HepG2 (cell line): ENCODE data around the gene TMEM190. TPM values are rescaled to one million over a fixed set of nuclear protein-coding genes. Genes with fewer than 3 reads are reported as not detected.
A peak's percentile ranks its signal among the peaks of the same experiment; 100 is the strongest.

ENCODE experiments used
- AFF4 ChIP-seq: sonication (generic); formaldehyde crosslinking; IDR thresholded peaks from 2 replicates; pipeline ENCODE4 v1.4.0; 2020; ENCODE audit warnings: missing genetic modification reagents
- ARID3A ChIP-seq: IDR thresholded peaks from 2 replicates; pipeline ENCODE4 v1.6.1; 2012; ENCODE audit warnings: low read depth, low read length, improper control_type of control experiment
- BRD4 ChIP-seq: sonication (generic); formaldehyde crosslinking; IDR thresholded peaks from 2 replicates; pipeline ENCODE4 v1.4.0; 2020; ENCODE audit warnings: missing genetic modification reagents
- FOXO4 ChIP-seq: sonication (generic); formaldehyde crosslinking; conservative IDR thresholded peaks from 2 replicates; pipeline ENCODE4 v1.8.1; 2023; ENCODE audit warnings: missing genetic modification reagents
- FOXP4 ChIP-seq: sonication (generic); formaldehyde crosslinking; IDR thresholded peaks from 2 replicates; pipeline ENCODE4 v1.4.0; 2020; ENCODE audit warnings: missing genetic modification reagents
- PHB2 ChIP-seq: fragments of 450-650 bp; IDR thresholded peaks from 2 replicates; pipeline ENCODE4 v1.6.1; 2018; ENCODE audit not compliant: partially characterized antibody
- SYNCRIP ChIP-seq: fragments of 200-400 bp; formaldehyde crosslinking; IDR thresholded peaks from 2 replicates; pipeline ENCODE4 v1.6.1; 2018; ENCODE audit warnings: mild to moderate bottlenecking, low read depth, low read length; ENCODE audit not compliant: insufficient read depth
- ZBTB46 ChIP-seq: sonication (generic); formaldehyde crosslinking; IDR thresholded peaks from 2 replicates; pipeline ENCODE4 v1.4.0; 2020; ENCODE audit warnings: mild to moderate bottlenecking, missing genetic modification reagents, borderline replicate concordance
- ZKSCAN8 ChIP-seq: IDR thresholded peaks from 2 replicates; pipeline ENCODE4 v1.6.1; 2016; ENCODE audit warnings: borderline replicate concordance, missing genetic modification reagents, missing compliant biosample characterization
- ZNF260 ChIP-seq: sonication (generic); formaldehyde crosslinking; IDR thresholded peaks from 2 replicates; pipeline ENCODE4 v1.4.0; 2020; ENCODE audit warnings: missing genetic modification reagents, low read depth, mild to moderate bottlenecking, borderline replicate concordance
- ZNF362 ChIP-seq: sonication (generic); formaldehyde crosslinking; IDR thresholded peaks from 2 replicates; pipeline ENCODE4 v1.4.0; 2020; ENCODE audit warnings: missing genetic modification reagents, mild to moderate bottlenecking, borderline replicate concordance
- ZNF414 ChIP-seq: sonication (generic); formaldehyde crosslinking; IDR thresholded peaks from 2 replicates; pipeline ENCODE4 v1.5.0; 2020; ENCODE audit warnings: missing genetic modification reagents
- ZNF44 ChIP-seq: sonication (generic); formaldehyde crosslinking; IDR thresholded peaks from 2 replicates; pipeline ENCODE4 v1.5.1; 2020; ENCODE audit warnings: mild to moderate bottlenecking, missing genetic modification reagents
- ZNF598 ChIP-seq: sonication (generic); formaldehyde crosslinking; IDR thresholded peaks from 2 replicates; pipeline ENCODE4 v1.5.1; 2020; ENCODE audit warnings: mild to moderate bottlenecking, missing genetic modification reagents, borderline replicate concordance
- ZNF644 ChIP-seq: IDR thresholded peaks from 2 replicates; pipeline ENCODE4 v1.6.1; 2016; ENCODE audit warnings: low read depth
- polyA plus RNA-seq, 8 experiments: library from polyadenylated mRNA; depleted of rRNA in 3 of 8; stranded (reverse) in 7 of 8; unstranded in 1 of 8; fragments of >200 nt; fragmentation: Illumina TruSeq in 4 of 8; extraction: Trizol in 4 of 8; gene quantifications; 2 replicates each; pipeline versions ENCODE4 v1.2.1 to v1.2.3, GENCODE V29; 2011 to 2016; ENCODE audit warnings: low read depth in 4 of 8, missing spikeins in 1 of 8, mixed read lengths in 1 of 8; ENCODE audit not compliant: insufficient read depth in 1 of 8
- total RNA-seq, 5 experiments: library from RNA; depleted of rRNA; stranded (reverse); fragments of >200 nt; fragmentation: Illumina TruSeq; extraction: Trizol; gene quantifications; 2 replicates each; pipeline ENCODE4 v1.2.3, GENCODE V29; 2016; ENCODE audit warnings: low read depth in 1 of 5

Gene TMEM190
- total and polyA plus RNA-seq, 2 of the 13 experiments (the other 11 are each of a cell fraction or from before 2014, with no cell fraction given): 0.35 to 0.83 TPM

GRCh38 chr19:55339105-55339888 is 37.3 kb upstream of the TMEM190 start, which contains the start of gene KMT5C (continued):
- TF ChIP-seq FOXP4 (CRISPR knock-in tag) (no peak), ZNF644 (CRISPR knock-in tag) (no peak), SYNCRIP (no peak), ZNF598 (CRISPR knock-in tag) (no peak), ZBTB46 (CRISPR knock-in tag) (no peak), ZNF362 (CRISPR knock-in tag) (no peak), ZNF414 (0 out of 2 replicates have a peak, but pooled peaks have one; percentile 67), FOXO4 (no peak), ZNF44 (no peak), ZNF260 (CRISPR knock-in tag) (no peak), ARID3A (no peak), AFF4 (CRISPR knock-in tag) (no peak), BRD4 (CRISPR knock-in tag) (no peak), PHB2 (no peak), ZKSCAN8 (CRISPR knock-in tag) (no peak)
